Bone marrow (tissue), 2 donors: ENCODE results near the gene ZBTB16.

ENCODE experiments used
- DNase-seq, 2 donors: peaks; one replicate each; lab custom pipeline; 2025; lab: John Stamatoyannopoulos, UW

The ZBTB16 gene

DNA sequence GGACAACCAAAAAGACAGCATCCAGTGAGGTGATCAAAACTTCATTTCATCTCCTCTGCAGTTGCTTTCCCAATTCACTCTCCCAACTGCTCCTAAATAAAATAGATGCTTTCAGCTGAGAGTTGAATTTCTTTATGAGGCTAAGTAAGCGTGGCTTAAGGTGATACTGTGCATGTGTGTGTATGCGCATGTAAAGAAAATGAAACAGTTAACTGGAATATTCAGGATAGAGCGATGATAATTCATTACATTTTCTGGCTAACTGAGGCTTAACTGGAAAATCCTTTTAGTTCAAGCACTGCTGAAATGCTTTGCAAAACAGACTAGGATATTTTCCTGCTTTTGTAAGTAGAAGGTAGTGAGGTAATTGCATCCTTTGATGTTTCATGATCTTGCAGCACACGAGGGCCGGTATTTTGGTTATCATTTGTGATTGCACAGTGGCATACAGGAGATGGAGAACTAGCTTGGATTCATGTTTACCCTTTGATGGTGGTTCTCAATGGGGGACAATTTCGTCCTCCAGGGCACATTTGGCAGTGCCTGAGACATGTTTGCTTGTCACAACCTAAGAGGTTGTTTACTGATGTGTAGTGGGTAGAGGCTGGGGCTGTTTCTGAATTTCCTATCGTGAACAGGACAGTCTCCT lies 71.2 kb downstream of the ZBTB16 start:
- no peak for DNase-seq

DNA sequence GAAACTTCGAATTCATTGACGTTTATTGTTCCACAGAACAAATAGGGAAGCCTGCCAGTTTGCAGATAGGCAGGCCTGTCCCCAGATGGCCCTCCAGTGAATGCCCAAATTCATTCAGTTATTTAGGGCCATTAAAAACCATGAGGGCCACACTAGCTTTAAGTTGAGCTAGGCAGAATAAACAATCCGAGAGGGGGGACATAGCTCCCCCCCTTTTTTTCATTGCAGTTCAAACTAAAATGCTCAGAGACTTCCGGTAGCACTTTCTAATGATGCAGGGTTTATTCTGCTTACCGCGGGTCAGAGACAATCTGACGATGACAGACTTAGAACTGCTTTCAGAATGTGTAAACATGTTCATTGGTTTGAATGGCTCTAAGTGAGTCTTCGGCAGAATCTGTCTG lies 72.0 kb downstream of the ZBTB16 start:
- DNase-seq: no peak

DNA sequence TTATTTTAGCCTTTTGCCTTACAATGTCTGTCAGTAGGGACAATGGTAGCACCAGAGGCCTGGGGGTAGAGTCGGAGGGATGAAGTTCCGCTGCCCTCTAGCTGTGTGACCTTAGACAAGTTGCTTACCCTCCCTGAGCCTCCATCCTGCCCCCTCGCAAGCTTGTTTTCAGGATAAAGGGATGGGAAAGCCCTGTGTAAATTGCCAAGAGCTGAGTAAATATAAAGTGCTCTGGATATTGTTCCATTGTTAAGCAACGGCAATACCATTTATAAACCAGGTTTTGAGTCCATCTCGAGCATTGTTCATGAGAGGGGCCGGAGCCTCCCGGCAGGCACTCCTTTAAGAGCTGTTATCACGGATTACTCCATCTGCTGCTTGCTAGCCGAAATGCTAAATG lies 72.9 kb downstream of the ZBTB16 start:
- no peak for DNase-seq

DNA sequence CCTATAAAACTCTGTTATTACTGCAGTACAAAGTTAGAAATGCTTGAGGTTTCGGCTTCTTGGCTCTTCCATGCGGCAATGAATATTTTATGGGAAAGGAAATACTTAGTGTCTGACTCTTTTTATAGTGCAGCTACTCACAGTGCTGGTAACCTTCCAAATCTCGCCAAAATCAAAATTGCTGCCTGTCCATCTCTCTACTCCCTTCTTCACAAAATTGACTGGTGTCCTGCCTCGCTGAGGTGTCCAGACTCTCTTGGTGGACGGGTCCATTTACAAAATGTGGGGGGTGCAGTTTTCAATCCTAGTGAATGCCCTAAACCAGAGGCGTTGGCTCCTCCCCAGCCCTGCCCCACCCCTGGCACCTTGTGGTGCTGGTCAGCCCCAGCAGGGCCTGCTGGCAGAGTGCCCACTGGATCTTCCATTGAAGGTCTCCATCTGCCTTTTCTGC lies 73.5 kb downstream of the ZBTB16 start:
- no peak for DNase-seq

DNA sequence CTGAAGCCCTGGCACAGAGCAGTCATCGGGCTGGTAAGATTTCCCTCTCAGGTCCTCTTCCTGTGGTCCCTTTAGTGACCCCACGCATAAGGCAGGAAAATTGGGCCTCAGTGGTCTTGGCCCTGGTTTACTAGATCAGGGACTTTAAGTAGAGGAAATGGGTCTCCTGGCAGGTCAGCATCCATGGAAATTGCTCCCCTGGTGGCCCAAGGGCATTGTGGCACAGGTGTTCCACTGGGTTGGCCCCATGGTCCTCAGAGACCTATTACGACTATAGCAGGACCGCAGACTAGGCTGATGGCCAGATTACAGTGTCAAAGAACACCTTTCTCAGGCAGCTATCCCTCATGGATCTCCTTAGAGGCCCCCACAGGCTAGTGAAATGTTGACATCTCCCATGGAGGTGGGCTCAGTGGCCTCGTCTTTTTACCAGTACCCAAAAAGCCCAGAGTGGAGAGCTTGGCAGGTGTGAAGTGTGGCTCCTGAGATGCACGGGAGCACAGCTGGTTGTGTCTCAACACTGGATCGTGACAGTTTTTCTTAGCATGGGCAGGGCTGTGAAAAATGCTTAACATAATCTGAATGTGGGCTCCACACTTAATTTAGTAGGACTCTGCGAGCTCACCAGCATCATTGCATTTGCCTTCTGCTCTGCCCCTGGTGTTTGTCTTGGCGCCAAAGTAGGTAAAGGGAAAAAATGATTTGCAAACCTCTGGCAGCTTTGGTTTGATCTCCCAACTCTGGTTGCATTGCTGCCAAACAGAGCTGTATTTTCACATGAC lies 74.2 kb downstream of the ZBTB16 start:
- no peak for DNase-seq

DNA sequence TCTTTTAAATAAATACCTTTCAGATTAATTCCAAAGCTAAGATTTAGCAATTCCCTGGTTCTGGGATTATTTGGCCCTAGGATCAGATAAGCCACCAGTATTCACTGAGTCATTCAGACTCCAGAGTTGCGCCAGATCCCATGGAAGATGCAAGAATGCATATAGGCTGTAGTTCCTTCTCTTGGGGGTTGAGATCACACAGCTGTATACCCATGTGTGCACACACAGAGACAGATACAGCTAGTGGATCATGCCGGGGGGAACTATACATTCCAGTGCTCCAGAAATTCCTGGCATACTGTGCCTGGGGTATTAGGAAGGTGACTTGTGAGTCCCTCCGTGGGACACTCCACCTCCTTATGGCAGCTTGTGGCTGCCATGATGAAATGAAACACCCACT lies 75.4 kb downstream of the ZBTB16 start:
- DNase-seq: no peak

DNA sequence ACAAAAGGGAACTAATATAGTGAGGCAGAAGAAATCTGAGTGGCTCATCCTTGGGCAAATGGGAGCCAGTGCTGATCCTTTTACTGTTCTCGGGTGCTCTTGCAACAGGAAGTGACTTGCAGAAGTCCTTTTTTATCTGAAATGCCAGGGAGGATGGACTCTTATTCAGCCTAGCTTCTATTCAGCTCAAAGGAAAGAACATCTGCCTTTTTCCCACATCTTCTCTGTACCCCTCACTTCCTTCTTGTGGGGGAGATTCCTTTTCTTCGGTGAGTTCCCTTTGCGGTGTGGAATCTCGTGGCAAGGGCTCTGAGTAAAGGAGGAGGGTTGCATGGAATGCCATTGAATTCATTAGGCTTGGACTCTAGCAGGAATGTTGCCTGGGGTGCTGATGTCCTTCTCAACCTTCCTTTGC lies 76.2 kb downstream of the ZBTB16 start:
- DNase-seq: peak in 1 of 2 donors; percentile 86

DNA sequence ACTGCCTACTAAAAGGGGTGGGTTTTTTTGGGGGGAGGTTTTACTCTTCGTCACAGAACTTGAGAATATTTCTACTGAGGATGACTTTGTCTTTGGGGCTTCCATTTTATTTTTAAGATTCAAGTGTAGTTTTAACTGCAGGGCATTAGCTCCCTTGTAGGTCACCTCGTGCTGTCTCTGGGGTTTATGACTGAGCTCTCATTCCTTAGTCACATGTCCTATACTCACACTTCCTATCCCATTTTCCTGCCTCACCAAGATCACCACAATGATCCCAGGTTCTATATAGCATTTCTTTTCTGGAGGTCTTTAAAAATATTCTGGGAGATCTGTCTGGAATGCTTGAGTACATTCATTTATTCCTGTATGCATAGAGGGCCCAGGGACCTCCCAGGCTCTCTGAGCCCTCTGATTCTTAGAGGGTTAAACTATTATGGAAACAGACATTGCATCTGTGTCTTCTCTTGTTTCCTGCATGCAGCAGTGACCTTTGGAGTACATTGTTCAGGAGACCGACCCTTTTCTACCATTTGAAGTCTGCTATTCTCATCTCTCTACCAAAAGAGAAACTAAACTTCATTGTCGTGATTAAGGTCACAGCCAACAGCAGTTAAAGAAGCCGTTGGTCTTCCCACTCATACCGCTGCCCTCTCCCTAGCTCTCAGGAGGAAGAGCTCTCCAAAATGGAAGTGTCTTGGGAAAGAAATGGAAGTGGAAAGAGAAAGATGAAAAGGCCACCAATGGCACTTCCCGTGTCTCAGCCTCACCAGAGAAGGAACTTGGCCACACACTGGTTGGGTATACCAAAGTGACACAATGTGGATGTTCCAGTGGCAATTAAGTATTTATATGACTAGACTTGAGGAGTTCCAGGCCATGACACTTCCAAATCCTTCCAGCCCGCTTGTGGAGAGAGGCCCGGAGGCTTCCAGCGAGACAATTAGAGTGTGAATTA lies 77.5 kb downstream of the ZBTB16 start:
- DNase-seq: no peak

DNA sequence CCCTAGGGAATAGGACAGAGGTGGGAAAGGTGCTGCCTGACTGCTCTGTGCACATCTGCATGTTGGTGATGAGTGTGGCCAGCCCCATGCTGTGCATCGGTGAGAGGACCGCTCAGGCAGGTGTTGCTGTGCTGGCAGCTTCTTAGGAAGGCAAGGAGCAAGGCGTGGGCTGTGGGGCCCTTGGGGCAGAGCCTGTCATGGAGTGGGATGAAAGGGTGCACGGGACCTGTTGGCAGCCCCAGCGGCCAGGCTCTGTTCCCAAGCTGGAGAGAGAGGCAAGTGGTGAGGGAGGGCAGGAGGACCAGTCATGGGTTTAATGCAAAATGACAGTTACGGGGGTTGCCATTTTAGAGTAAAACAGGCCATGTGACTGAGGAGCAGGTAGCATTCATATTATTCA lies 78.3 kb downstream of the ZBTB16 start:
- no peak for DNase-seq

DNA sequence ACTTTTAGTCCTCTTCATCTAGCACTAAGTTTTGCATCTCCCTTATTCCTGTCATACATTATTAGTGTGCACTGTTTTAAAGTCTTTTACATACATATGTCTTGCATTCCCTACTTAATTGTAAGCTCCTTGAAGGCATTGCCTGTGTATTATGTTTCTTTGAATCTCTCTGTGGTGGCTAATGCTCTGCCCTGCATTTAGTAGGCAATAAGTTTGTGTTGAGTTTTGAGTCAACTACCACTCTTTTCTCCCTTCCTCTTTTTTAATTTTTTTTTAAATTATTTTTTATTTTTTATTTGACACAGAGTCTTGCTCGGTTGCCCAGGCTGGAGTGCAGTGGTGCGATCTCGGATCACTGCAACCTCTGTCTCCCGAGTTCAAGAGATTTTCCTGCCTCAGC lies 78.9 kb downstream of the ZBTB16 start:
- no peak for DNase-seq

DNA sequence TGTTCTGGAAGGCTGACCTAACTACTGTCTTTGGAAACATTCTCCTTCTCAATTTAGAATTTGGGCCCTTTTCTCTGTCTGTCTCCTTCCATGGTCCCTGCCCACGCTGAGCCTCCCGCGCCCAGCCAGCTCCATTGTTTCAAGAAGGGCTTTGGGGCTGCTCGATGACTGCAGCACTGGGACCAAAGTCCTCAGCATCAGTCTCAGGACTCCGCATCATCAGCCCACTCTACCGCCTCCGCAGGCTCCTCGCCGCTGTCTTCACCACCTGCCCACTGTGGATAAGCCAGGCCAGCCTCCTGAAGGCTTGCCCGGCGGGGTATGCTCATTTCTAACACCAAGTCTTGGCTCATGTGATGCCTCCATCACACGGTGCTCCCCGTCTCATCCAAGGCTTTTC lies 81.3 kb downstream of the ZBTB16 start:
- DNase-seq: no peak

DNA sequence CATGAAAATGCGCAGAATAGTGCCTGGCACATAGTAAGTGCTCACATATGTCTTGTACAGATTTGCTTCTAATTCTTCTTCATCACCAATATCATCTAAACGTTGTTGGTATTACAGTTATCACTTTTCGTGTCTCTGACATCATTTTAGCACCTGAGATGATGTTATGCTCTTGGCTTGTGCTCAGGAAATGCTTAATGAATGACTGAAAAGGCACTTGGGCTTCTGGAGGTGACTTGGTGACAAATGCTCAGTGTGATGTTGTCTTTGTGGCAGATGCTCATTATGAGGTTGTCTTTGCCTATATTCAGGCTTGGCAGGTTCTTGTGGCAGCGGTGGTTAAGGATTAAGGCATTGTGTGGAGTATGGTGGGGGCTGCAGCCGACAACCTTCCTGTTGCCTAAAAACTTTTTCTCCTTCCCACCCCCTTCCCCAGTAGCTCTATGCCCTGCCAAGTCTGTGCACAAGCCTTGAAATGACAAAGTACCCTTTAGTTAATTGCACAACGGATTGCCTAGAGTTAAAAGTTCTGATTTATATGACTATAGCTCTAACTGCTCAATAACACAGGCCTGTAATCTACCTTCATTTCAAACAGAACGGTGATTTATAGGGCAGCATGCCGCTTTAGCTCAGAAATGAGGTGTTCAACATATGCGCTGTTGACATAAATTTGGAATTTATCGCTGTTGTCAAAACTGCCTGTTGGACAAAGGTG lies 82.5 kb downstream of the ZBTB16 start:
- DNase-seq: no peak

DNA sequence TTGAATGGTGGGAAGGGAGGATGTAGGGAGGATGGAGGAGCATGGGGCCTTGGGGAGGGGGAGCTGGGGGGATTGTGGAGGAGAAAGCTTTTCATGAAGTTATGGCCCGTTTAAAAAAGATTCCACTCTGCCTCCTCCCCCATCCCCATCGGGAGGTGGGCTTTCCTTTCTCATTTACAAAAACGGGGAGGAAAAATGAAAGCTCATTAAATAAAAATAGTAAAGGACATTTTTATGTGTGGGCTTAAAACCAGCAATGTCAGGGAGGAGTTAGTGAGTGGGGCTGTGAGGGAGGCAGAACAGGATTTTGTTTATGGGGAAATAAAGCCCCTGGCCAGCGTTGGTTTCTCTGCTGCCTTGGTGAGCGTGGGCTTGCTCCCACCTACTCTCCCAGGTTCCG lies 83.2 kb downstream of the ZBTB16 start:
- no peak for DNase-seq

DNA sequence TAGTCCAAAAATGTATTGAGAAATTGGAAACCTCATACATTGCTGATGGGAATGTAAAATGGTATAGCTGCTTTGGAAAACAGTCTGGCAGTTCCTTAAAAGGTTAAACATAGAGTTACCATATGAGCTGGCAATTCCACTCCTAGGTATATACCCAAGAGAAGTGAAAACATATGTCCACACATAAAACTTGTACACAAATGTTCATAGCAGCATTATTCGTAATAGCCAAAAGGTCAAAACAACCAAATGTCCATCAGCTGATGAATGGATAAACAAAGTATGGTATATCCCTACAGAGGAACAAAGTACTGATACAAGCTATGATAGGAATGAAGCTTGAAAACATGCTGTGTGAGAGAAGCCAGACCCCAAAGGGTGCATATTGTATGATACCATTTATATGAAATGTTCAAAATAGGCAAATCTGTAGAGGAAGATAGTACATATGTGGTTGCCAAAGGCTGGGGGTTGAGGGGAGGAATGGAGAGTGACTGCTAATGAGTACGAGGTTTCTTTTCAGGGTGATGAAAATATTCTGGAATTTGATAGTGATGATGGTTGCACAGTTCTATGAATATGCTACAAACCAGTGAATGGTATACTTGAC lies 85.8 kb downstream of the ZBTB16 start:
- DNase-seq: no peak

DNA sequence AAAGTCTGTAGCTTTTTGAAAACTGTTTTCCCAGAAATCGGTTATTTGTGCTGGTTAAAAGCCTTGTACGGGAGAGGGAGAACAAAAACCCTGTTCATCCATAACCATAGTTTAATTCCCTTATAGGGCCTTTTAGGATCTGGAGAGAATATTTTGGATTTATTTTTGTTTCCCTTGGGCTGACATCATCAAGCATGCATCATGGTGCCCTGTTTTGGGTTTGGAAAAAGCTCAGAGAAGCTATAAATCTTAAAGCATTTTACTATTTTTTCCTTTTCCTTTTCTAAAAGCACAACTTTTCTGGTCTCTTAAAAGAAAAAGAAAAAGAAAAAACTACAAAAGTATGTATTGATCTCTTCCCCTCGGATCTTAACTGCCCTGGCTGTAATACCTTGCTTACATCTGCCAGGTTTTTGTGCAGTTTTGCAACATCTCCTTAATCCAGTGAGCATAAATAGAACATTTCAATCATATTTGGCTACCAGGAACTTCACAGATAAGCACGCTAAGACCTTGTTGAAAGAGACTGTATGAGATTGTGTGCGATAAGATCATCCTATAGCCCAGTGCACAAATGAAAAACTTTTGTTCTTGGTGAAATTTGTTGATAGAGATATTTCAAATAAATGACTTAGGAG lies 88.0 kb downstream of the ZBTB16 start:
- DNase-seq: no peak

DNA sequence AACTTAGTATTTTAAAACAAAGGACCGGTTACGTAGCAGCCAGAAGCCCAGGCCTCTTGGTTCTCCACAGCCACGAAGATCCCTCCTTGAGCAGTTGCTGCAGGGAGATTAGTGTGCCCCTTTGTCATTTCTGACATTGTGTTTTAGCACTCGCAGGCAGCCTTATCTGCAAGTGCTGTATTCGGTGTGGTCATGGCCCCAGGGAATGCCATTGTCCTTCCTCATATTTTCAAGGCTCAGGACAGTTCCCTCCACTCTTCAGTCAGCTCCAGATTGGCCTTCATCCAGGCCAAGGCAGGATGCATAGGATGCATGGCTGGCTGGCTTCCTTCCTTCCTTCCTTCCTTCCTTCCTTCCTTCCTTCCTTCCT lies 88.5 kb downstream of the ZBTB16 start:
- no peak for DNase-seq

DNA sequence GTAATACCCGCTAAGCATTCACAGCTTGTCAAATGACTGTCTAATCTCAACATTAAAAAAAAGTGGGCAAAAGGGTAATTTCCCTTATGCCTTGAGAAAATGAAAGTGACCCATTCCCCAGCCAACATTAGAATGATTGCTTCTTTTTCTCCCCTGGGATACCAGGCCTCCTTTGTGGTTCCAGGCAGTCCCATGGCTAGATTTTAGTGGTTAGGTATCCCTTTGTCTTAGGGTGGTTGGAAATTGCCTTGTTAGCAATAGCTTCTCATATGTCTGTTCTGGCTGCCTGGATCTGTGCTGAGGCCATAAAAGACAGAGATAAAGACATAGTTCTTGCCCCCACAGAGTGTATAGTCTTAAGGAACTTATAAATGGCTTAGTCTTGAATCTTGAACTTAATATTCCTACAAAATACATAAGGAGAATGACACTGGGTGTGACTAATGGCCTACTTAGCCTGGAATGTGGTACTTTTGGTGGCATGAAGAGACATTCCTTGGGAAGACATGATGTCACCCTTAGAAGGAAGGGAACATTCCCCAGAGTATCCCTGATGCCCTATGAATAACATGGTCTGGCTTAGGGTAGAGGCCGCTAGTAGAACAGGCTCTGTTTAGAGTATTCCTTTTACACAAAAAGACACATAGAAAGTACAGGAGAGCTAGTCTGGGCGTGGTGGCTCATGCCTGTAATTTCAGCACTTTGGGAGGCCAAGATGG lies 90.3 kb downstream of the ZBTB16 start:
- DNase-seq: no peak

DNA sequence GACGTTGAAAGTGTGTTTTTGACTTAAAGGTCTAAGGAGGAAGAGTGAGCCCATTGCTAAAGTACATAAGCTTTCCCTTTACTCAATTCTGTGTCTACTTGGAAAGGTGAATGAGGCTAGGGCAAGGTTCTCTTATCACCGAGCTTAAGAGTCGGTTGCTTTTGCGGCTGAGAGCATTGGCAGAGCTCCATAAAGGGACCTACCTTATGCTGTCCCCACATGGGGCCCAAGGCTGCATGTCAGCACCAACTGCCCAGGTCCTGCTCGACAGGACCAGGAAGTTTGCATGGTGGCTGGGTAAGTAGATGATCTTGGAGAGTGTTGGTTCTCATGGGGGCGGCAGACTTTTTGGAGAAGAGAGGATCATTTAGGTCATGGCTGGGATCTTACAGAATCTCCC lies 91.2 kb downstream of the ZBTB16 start:
- DNase-seq: no peak

DNA sequence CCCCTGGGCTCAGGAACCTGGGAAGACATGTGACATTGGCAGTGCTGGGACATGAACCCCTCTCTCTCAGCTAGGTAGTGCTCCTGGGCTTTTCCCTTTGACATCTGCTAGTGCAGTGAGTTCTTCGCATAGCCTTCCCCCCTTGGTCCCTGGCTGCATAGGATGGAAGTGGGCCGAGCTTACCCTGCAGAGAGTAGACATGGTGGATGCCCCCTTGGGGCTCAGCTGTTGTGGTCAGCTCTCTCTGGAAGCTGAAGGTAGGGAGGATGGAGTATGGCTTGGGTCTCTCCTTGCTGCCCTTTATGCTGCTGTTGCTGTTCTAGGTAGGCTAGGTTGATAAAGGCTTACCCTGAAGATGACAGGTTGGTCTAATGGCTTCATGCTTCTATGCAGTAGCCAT lies 92.1 kb downstream of the ZBTB16 start:
- DNase-seq: no peak

DNA sequence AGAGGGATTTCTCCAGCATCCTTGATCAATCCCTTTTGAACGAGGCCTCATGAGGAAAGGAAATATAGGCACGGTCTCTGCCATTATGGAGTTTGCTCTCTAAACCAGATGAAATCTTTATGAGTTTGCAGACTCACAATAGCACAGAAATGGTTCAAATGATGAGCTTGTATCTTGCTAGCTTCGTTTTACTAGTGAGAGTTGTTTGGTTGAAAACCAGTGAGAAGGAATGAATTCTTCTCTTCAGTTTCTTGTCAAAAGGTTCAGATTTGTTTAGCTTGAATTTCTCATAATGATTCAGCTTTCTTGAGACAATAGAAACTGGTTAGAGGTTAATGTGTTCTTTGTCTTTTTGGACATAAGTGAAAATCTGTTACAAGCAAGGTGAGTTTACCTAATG lies 92.7 kb downstream of the ZBTB16 start:
- DNase-seq: no peak
